Neutrophil (primary cell): ENCODE measurements around the gene FBXL17.

ENCODE experiments used
- H3K27ac ChIP-seq: fragments of 200-600 bp; sonication (generic); 2 replicates; pipeline ENCODE4 v1.5.1; 2016; ENCODE audit warnings: mild to moderate bottlenecking, moderate library complexity
- H3K27me3 ChIP-seq: fragments of 200-600 bp; sonication (generic); 2 replicates; pipeline ENCODE4 v1.6.0; 2016; ENCODE audit warnings: mild to moderate bottlenecking
- H3K36me3 ChIP-seq: fragments of 200-600 bp; sonication (generic); 2 replicates; pipeline ENCODE4 v1.5.1; 2017
- H3K4me1 ChIP-seq, 2 experiments: fragments of 200-600 bp in 1 of 2; sonication (generic) in 1 of 2; 1 replicate in 1 of 2; 2 replicates in 1 of 2; pipeline versions ENCODE4 v1.5.1 to v1.6.1; 2013 to 2016; ENCODE audit warnings: low read depth in 1 of 2, low read length in 1 of 2, mild to moderate bottlenecking in 1 of 2, moderate library complexity in 1 of 2; ENCODE audit not compliant: control insufficient read depth in 1 of 2, insufficient read depth in 1 of 2
- H3K4me3 ChIP-seq, 2 experiments: fragments of 200-600 bp in 1 of 2; sonication (generic) in 1 of 2; 1 replicate in 1 of 2; 2 replicates in 1 of 2; pipeline ENCODE4 v1.5.1; 2013 to 2016; ENCODE audit warnings: low read depth in 1 of 2, low read length in 1 of 2, mild to moderate bottlenecking in 1 of 2, moderate library complexity in 1 of 2
- H3K9me3 ChIP-seq: fragments of 200-600 bp; sonication (generic); 2 replicates; pipeline ENCODE4 v1.5.1; 2016
- TF ChIP-seq, protein P1 (sequence below): fragments of 200-600 bp; sonication (generic); IDR thresholded peaks from 2 replicates; pipeline ENCODE4 v1.5.1; 2016; ENCODE audit warnings: antibody characterized with exemption

FBXL17 gene

DNA sequence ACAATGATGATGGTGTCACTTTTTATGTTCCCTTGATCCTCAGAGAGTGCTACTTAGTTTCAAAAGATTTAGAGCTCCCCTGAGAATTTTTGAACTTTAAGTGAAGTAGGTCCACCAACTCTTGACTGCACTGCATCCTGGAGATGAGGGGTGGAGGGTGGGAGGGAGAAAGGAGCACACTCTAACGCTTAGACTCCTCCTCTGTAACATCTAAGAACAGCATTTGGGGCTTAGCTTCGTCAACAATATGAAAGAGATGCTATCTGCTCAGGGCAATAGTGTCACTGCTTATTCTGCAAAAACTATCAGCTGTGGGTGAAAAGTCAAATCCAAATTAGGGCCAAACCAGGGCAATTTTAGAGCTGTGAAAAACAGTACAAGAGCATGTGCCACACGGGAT lies 468.4 kb downstream of the FBXL17 start:
- TF ChIP-seq, protein P1, sequence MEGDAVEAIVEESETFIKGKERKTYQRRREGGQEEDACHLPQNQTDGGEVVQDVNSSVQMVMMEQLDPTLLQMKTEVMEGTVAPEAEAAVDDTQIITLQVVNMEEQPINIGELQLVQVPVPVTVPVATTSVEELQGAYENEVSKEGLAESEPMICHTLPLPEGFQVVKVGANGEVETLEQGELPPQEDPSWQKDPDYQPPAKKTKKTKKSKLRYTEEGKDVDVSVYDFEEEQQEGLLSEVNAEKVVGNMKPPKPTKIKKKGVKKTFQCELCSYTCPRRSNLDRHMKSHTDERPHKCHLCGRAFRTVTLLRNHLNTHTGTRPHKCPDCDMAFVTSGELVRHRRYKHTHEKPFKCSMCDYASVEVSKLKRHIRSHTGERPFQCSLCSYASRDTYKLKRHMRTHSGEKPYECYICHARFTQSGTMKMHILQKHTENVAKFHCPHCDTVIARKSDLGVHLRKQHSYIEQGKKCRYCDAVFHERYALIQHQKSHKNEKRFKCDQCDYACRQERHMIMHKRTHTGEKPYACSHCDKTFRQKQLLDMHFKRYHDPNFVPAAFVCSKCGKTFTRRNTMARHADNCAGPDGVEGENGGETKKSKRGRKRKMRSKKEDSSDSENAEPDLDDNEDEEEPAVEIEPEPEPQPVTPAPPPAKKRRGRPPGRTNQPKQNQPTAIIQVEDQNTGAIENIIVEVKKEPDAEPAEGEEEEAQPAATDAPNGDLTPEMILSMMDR: no peak
- Histone ChIP-seq H3K36me3 (no peaks in the 10 kb centered on the region), H3K4me3 (no peak overlapping the region), H3K9me3 (no peaks in the 10 kb centered on the region), H3K27ac (no peak overlapping the region), H3K27me3 (no peaks in the 10 kb centered on the region), H3K4me1 (no peaks in the 10 kb centered on the region)

- H3K9me3 ChIP-seq: no peaks in the 10 kb centered on the region
- no peak overlapping the region for H3K27ac ChIP-seq
- H3K4me1 ChIP-seq: no peaks in the 10 kb centered on the region
- H3K27me3 ChIP-seq: no peaks in the 10 kb centered on the region
- TF ChIP-seq, protein P1: no peak
- no peaks in the 10 kb centered on the region for H3K36me3 ChIP-seq
- no peak overlapping the region for H3K4me3 ChIP-seq
These were observed 481.2 kb downstream of the FBXL17 start for GRCh38 chr5:107900721-107901120.

DNA sequence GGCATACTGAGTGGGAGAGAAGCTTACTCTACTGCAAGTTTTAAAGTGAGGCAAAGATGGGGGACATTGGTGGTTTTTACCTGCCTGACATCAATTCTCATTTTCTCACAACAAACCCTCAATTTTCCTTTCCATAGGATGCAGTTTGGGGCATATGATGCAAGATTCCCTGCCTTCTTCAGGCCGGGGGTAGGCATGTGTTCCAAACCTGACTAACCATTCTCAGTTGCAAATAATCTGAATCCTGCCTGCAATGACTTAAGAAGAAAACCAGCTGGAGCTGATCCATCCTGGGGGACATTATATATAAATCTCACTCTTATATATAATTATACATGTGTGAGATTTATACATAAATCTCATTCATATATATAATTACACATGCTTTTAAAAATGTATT lies 487.5 kb downstream of the FBXL17 start:
- H3K27me3 ChIP-seq: no peaks in the 10 kb centered on the region
- H3K4me3 ChIP-seq: no peak overlapping the region
- H3K9me3 ChIP-seq: no peaks in the 10 kb centered on the region
- H3K4me1 ChIP-seq: no peaks in the 10 kb centered on the region
- TF ChIP-seq, protein P1: no peak
- H3K36me3 ChIP-seq: no peaks in the 10 kb centered on the region
- no peak overlapping the region for H3K27ac ChIP-seq

GRCh38 chr5:107893642-107894041 lies 488.3 kb downstream of the FBXL17 start:
- no peak overlapping the region for H3K4me3 ChIP-seq
- no peaks in the 10 kb centered on the region for H3K36me3 ChIP-seq
- H3K27ac ChIP-seq: no peak overlapping the region
- TF ChIP-seq, protein P1: no peak
- no peaks in the 10 kb centered on the region for H3K4me1 ChIP-seq
- H3K27me3 ChIP-seq: no peaks in the 10 kb centered on the region
- no peaks in the 10 kb centered on the region for H3K9me3 ChIP-seq

GRCh38 chr5:107889387-107889786 lies 492.5 kb downstream of the FBXL17 start:
- Histone ChIP-seq H3K27ac (no peak overlapping the region), H3K4me3 (no peak overlapping the region), H3K36me3 (no peaks in the 10 kb centered on the region), H3K27me3 (no peaks in the 10 kb centered on the region), H3K4me1 (no peaks in the 10 kb centered on the region), H3K9me3 (no peaks in the 10 kb centered on the region)
- TF ChIP-seq, protein P1: no peak

DNA sequence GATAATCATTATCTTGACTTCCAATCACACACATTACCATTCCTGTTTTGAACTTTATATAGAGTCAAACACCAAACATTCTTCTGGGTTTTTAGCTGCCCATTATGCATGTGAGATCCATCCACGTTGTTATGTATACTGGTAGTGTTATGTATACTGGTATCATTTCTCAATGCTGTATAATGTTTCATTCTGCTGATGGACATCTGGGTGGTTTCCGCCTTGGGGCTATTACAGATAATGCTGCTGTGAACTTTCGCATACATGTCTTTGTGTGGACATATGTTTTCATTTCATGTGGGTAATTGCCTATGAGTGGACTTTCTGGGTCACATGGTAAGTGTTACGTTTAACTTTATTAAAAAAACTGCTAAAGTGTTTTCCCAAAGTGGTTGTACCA lies 493.4 kb downstream of the FBXL17 start:
- H3K27ac ChIP-seq: no peak overlapping the region

More for the DNA sequence above, 493.4 kb downstream of the FBXL17 start:
- Histone ChIP-seq H3K9me3 (no peaks in the 10 kb centered on the region), H3K4me1 (no peaks in the 10 kb centered on the region), H3K27me3 (no peaks in the 10 kb centered on the region), H3K4me3 (no peak overlapping the region), H3K36me3 (no peaks in the 10 kb centered on the region)
- TF ChIP-seq, protein P1: no peak
